Nephron (organoid): ENCODE measurements around the gene FUT8.

Experiments used
- H3K27ac Mint-ChIP-seq, 3 experiments: 2 replicates each; pipeline ENCODE4 v1.8.0; 2020; ENCODE audit warnings: mixed read lengths in 3 of 3, mild to moderate bottlenecking in 2 of 3, moderate library complexity in 1 of 3
- H3K27me3 Mint-ChIP-seq: 2 replicates; pipeline ENCODE4 v1.8.0; 2021; ENCODE audit warnings: low read depth, mild to moderate bottlenecking, moderate library complexity, mixed read lengths
- H3K36me3 Mint-ChIP-seq: 2 replicates; pipeline ENCODE4 v1.8.0; 2020; ENCODE audit warnings: low read depth, mixed read lengths
- H3K4me1 Mint-ChIP-seq: 2 replicates; pipeline ENCODE4 v1.8.0; 2020; ENCODE audit warnings: mixed read lengths
- H3K4me3 Mint-ChIP-seq, 3 experiments: 2 replicates each; pipeline ENCODE4 v1.8.0; 2020; ENCODE audit warnings: mild to moderate bottlenecking in 3 of 3, mixed read lengths in 3 of 3, moderate library complexity in 2 of 3
- H3K9me3 Mint-ChIP-seq: 2 replicates; pipeline ENCODE4 v1.8.0; 2020; ENCODE audit warnings: mixed read lengths
- TF ChIP-seq, protein P1 (sequence below), 3 experiments: fragments of 200-600 bp; sonication (generic); IDR thresholded peaks; one replicate each; pipeline ENCODE4 v1.5.0; 2021; ENCODE audit warnings: antibody characterized with exemption in 3 of 3; ENCODE audit not compliant: unreplicated experiment in 3 of 3

Gene FUT8

DNA sequence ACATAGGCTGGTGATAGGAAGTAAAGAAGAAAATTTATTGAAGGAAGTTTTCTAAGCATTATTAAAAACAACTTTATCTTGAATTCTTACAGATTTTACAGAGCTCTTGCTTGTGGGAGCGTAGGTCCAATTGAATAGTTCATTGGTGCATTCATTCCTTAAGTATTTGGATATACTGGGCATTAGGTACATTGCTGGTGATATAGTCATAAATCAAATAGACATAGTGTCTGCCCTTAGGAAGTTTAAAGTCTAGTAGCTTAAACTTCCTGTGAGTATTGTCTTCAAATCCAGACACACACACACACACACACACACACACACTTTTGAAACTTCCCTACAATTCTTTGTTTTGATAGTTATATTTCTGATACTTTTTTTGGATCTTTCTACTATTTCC is 226.7 kb downstream of the FUT8 start:
- Mint-ChIP-seq H3K27ac (no peak overlapping the region), H3K4me1 (no peaks in the 10 kb centered on the region), H3K4me3 (no peak overlapping the region), H3K27me3 (peaks cover 4% of the 10 kb centered on the region), H3K9me3 (peaks cover 18% of the 10 kb centered on the region), H3K36me3 (peaks cover 21% of the 10 kb centered on the region)
- TF ChIP-seq, protein P1, sequence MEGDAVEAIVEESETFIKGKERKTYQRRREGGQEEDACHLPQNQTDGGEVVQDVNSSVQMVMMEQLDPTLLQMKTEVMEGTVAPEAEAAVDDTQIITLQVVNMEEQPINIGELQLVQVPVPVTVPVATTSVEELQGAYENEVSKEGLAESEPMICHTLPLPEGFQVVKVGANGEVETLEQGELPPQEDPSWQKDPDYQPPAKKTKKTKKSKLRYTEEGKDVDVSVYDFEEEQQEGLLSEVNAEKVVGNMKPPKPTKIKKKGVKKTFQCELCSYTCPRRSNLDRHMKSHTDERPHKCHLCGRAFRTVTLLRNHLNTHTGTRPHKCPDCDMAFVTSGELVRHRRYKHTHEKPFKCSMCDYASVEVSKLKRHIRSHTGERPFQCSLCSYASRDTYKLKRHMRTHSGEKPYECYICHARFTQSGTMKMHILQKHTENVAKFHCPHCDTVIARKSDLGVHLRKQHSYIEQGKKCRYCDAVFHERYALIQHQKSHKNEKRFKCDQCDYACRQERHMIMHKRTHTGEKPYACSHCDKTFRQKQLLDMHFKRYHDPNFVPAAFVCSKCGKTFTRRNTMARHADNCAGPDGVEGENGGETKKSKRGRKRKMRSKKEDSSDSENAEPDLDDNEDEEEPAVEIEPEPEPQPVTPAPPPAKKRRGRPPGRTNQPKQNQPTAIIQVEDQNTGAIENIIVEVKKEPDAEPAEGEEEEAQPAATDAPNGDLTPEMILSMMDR (IDR thresholded peaks at IDR 0.05; ENCODE audit: unreplicated experiment in 3 of 3) = no peak

DNA sequence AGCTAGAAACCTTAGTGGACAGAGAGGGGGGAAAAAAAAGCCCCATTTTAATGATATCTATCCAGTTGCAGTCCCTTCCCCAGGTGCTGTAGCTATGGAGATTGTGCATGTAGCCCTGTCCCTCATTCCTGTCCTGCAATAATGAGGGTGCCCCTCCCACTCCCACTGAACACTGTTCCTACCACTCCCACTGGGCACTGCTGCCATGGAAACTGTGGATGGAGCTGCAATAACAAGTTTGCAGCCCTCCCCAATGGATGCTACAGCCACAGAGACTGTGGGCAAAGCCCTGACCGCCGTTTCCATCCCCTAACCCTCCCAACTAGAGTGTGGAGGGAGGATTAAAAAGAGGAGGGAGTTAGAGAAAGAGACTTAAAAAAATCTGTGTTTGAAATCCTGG is 238.3 kb downstream of the FUT8 start:
- Mint-ChIP-seq H3K4me3 (no peak overlapping the region), H3K9me3 (peaks cover 6% of the 10 kb centered on the region), H3K4me1 (no peaks in the 10 kb centered on the region), H3K36me3 (no peaks in the 10 kb centered on the region), H3K27ac (no peak overlapping the region), H3K27me3 (no peaks in the 10 kb centered on the region)
- TF ChIP-seq, protein P1 (IDR thresholded peaks at IDR 0.05; ENCODE audit: unreplicated experiment in 3 of 3) = no peak

GRCh38 chr14:65656554-65656953 is 244.0 kb downstream of the FUT8 start:
- no peak overlapping the region for H3K4me3 Mint-ChIP-seq
- no peaks in the 10 kb centered on the region for H3K4me1 Mint-ChIP-seq
- no peaks in the 10 kb centered on the region for H3K36me3 Mint-ChIP-seq
- TF ChIP-seq, protein P1 (IDR thresholded peaks at IDR 0.05; ENCODE audit: unreplicated experiment in 3 of 3) = no peak
- peaks cover 13% of the 10 kb centered on the region for H3K9me3 Mint-ChIP-seq
- H3K27me3 Mint-ChIP-seq = no peaks in the 10 kb centered on the region
- H3K27ac Mint-ChIP-seq = no peak overlapping the region

DNA sequence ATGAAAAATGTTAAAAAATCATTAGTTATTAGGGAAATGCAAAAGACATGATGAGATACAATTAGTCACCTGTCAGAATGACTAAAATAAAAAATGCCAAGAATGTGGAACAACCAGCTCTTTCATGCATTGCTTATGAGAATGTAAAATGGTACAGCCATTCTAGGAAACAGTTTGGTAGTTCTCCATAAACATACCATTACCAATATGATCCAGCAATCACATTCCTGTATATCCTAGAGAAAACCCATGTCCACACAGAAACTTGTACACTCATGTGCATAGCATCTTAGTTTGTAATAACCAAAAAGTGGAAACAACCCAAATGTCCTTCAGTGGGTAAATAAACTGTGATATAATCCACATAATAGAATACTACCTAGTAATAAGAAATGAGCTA is 245.7 kb downstream of the FUT8 start:
- Mint-ChIP-seq H3K27me3 (no peaks in the 10 kb centered on the region), H3K36me3 (no peaks in the 10 kb centered on the region), H3K9me3 (peaks cover 13% of the 10 kb centered on the region), H3K4me3 (no peak overlapping the region), H3K4me1 (no peaks in the 10 kb centered on the region), H3K27ac (no peak overlapping the region)
- TF ChIP-seq, protein P1 (IDR thresholded peaks at IDR 0.05; ENCODE audit: unreplicated experiment in 3 of 3) = no peak

- Mint-ChIP-seq H3K27me3 (no peaks in the 10 kb centered on the region), H3K36me3 (no peaks in the 10 kb centered on the region), H3K4me3 (no peak overlapping the region), H3K27ac (no peak overlapping the region), H3K4me1 (no peaks in the 10 kb centered on the region), H3K9me3 (peaks cover 3% of the 10 kb centered on the region)
- TF ChIP-seq, protein P1 (IDR thresholded peaks at IDR 0.05; ENCODE audit: unreplicated experiment in 3 of 3) = no peak
These were observed 249.3 kb downstream of the FUT8 start for GRCh38 chr14:65661865-65662264.

- TF ChIP-seq, protein P1 (IDR thresholded peaks at IDR 0.05; ENCODE audit: unreplicated experiment in 3 of 3) = no peak
- Mint-ChIP-seq H3K4me1 (no peaks in the 10 kb centered on the region), H3K9me3 (no peaks in the 10 kb centered on the region), H3K27me3 (no peaks in the 10 kb centered on the region), H3K36me3 (no peaks in the 10 kb centered on the region), H3K4me3 (no peak overlapping the region), H3K27ac (no peak overlapping the region)
These were observed 251.9 kb downstream of the FUT8 start for GRCh38 chr14:65664436-65664835.
